GM12874 (cell line): Measurements from ENCODE around the gene PTPRK.

Source experiments
- CTCF ChIP-seq: IDR thresholded peaks from 2 replicates; pipeline ENCODE4 v1.5.1; 2011; ENCODE audit warnings: low read depth, mild to moderate bottlenecking, control low read depth, low read length, moderate library complexity; ENCODE audit not compliant: insufficient read depth

Gene PTPRK

DNA sequence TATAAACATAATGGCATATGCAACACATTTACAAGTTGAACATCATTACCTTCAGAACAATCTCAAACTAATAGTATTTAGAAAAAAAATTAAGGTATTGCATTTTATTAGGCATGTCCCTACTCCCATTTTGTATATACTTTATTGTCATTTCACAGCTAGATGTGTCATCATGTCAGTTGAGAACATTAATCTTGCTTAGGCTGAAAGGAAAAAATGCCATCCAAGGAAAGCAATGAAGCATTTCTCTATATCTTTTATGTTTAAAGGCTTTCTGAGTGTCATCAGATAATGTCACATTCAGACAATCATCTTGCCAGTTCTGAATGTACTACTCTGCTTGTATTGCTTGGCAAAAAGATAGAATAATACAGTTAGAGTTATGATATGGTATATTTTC lies 390.7 kb downstream of the PTPRK start:
- TF ChIP-seq CTCF: no peak

GRCh38 chr6:128127650-128128049 lies 392.7 kb downstream of the PTPRK start:
- no peak for TF ChIP-seq CTCF

- no peak for TF ChIP-seq CTCF
Measured at GRCh38 chr6:128124713-128125112, 395.7 kb downstream of the PTPRK start.

GRCh38 chr6:128121610-128122009 lies 398.8 kb downstream of the PTPRK start:
- no peak for TF ChIP-seq CTCF

- no peak for TF ChIP-seq CTCF
Measured at GRCh38 chr6:128121190-128121589, 399.2 kb downstream of the PTPRK start.

GRCh38 chr6:128118401-128118800 lies 402.0 kb downstream of the PTPRK start:
- TF ChIP-seq CTCF: no peak

DNA sequence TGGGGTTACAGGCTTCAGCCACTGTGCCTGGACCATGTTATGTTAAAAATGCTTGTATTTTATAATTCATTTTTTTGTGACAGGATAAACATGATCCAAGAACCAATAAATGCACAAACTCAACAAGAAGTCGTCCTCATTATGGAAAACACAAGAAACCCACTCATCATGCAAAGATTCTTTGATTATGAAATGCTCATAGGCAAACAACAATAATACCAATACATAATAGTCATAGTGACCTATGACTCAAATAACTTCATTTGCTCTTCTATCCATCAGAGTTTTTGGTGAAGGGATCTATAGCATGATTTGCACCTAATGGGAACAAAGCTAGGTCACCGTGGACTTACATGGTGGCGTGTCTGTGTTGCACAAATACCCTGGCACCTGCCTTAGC lies 402.5 kb downstream of the PTPRK start:
- no peak for TF ChIP-seq CTCF

DNA sequence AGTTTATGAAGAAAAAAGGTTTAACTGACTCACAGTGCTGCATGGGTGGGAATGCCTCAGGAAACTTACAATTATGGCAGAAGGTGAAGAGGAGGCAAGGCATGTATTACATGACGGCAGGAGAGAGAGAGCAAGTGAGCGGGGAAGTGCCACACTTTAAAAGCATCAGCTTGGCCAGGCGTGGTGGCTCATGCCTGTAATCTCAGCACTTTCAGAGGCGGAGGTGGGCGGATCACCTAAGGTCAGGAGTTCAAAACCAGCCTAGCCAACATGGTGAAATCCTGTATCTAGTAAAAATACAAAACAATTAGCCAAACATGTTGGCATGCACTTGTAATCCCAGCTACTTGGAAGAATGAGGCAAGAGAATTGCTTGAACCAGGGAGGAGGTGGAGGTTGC lies 406.2 kb downstream of the PTPRK start:
- no peak for TF ChIP-seq CTCF
